HepG2 (cell line): Measurements from ENCODE around the gene KDM5A. TPM values are rescaled to one million over a fixed set of nuclear protein-coding genes. Genes with fewer than 3 reads are reported as not detected.

Experiments
- ATAC-seq: fragments of 200-7000 bp; cut with Tn5 transposase; 3 replicates; pipeline ENCODE4 v1.9.1; 2020; ENCODE audit warnings: mild to moderate bottlenecking, moderate library complexity
- BruUV-seq: library from RNA; stranded (reverse); fragments of 400-500 nt; replicated peaks from 2 replicates; lab custom pipeline; 2021; lab: Mats Ljungman, UMichigan
- CTCF ChIA-PET: fragments of 300-600 bp; formaldehyde crosslinking; extraction: SDS; loops from one replicate; lab custom pipeline; 2021; ENCODE audit warnings: low total read pairs, inconsistent platforms, low intra/inter-chr PET ratio; lab: Yijun Ruan, JAX
- POLR2A ChIA-PET: fragments of 350-600 bp; sonication (Branson Sonifier 250); formaldehyde crosslinking; loops from one replicate; lab custom pipeline; 2020; ENCODE audit warnings: antibody characterized with exemption, inconsistent platforms; lab: Yijun Ruan, JAX
- DNase-seq: peaks from one replicate; pipeline ENCODE4 v3.0.0-alpha.2; 2015; ENCODE audit warnings: low spot score
- FAIRE-seq: peaks from 3 replicates; lab custom pipeline; 2011; peaks lifted over from hg19 to GRCh38; lab: Jason Lieb, UNC
- H2AFZ ChIP-seq: one replicate; pipeline ENCODE4 v1.6.1; 2011; ENCODE audit warnings: low read length, inconsistent platforms
- H3K27ac ChIP-seq: fragments of 300-600 bp; 3 replicates; pipeline ENCODE4 v1.8.0; 2011; ENCODE audit warnings: mixed run types, mild to moderate bottlenecking, mixed read lengths, low read length, inconsistent platforms; ENCODE audit not compliant: insufficient read depth; ENCODE audit errors: extremely low read length
- H3K27me3 ChIP-seq, 2 experiments: fragments of 200-600 bp in 1 of 2; 2 replicates in 1 of 2; 3 replicates in 1 of 2; pipeline versions ENCODE4 v1.6.0 to v1.8.0; 2011; ENCODE audit warnings: low read length in 2 of 2, mild to moderate bottlenecking in 2 of 2, moderate library complexity in 2 of 2, inconsistent platforms in 1 of 2; ENCODE audit not compliant: insufficient read depth in 2 of 2, control insufficient read depth in 1 of 2
- H3K36me3 ChIP-seq, 2 experiments: fragments of 200-600 bp in 1 of 2; replicated peaks in 1 of 2; 2 replicates in 1 of 2; 3 replicates in 1 of 2; pipeline versions ENCODE4 v1.5.1 to v1.8.0; 2011; ENCODE audit warnings: low read length in 2 of 2, inconsistent platforms in 1 of 2; ENCODE audit not compliant: insufficient read depth in 2 of 2, control insufficient read depth in 1 of 2
- H3K4me1 ChIP-seq: 2 replicates; pipeline ENCODE4 v1.5.1; 2012; ENCODE audit warnings: low read length, inconsistent platforms; ENCODE audit not compliant: insufficient read depth
- H3K4me2 ChIP-seq: 2 replicates; pipeline ENCODE4 v1.6.0; 2011; ENCODE audit warnings: low read depth, low read length, inconsistent platforms
- H3K4me3 ChIP-seq, 3 experiments: fragments of 200-600 bp in 1 of 3; sonication (generic), shearing (Covaris generic) in 1 of 3; replicated peaks in 1 of 3; 2 replicates each; pipeline ENCODE4 v1.5.1; 2011 to 2016; ENCODE audit warnings: low read length in 3 of 3, inconsistent platforms in 2 of 3, low read depth in 2 of 3, mild to moderate bottlenecking in 2 of 3, control low read depth in 1 of 3, mixed read lengths in 1 of 3; ENCODE audit not compliant: insufficient read depth in 1 of 3
- H3K79me2 ChIP-seq: one replicate; pipeline ENCODE4 v1.6.1; 2011; ENCODE audit warnings: low read length, inconsistent platforms; ENCODE audit not compliant: insufficient read depth
- H3K9ac ChIP-seq: 2 replicates; pipeline ENCODE4 v1.6.0; 2011; ENCODE audit warnings: mild to moderate bottlenecking, low read depth, low read length, inconsistent platforms; ENCODE audit not compliant: insufficient read depth
- H3K9me3 ChIP-seq: 2 replicates; pipeline ENCODE4 v1.5.1; 2012; ENCODE audit warnings: mild to moderate bottlenecking, low read length
- H4K20me1 ChIP-seq: 2 replicates; pipeline ENCODE4 v1.6.0; 2011; ENCODE audit warnings: inconsistent platforms, mild to moderate bottlenecking, low read length, moderate library complexity; ENCODE audit not compliant: insufficient read depth
- BCLAF1 ChIP-seq: fragments of 450-650 bp; IDR thresholded peaks from 2 replicates; pipeline ENCODE4 v1.6.1; 2017; ENCODE audit warnings: mild to moderate bottlenecking
- CHD2 ChIP-seq: IDR thresholded peaks from 2 replicates; pipeline ENCODE4 v1.6.1; 2011; ENCODE audit warnings: low read depth, low read length, improper control_type of control experiment
- CTCF ChIP-seq: sonication (generic); formaldehyde crosslinking; IDR thresholded peaks from 2 replicates; pipeline ENCODE4 v1.5.0; 2020; ENCODE audit warnings: mild to moderate bottlenecking, missing genetic modification reagents, moderate library complexity
- EED ChIP-seq: sonication (generic); formaldehyde crosslinking; IDR thresholded peaks from 2 replicates; pipeline ENCODE4 v1.5.0; 2020; ENCODE audit warnings: mild to moderate bottlenecking, missing genetic modification reagents
- JUND ChIP-seq: sonication (generic); formaldehyde crosslinking; IDR thresholded peaks from 2 replicates; pipeline ENCODE4 v1.8.0; 2022; ENCODE audit warnings: mild to moderate bottlenecking, missing genetic modification reagents
- NR2F1 ChIP-seq, 2 experiments: fragments of 450-650 bp in 1 of 2; formaldehyde crosslinking in 1 of 2; IDR thresholded peaks; 2 replicates each; pipeline versions ENCODE4 v1.5.0 to v1.6.1; 2016 to 2020; ENCODE audit warnings: mild to moderate bottlenecking in 1 of 2, missing compliant biosample characterization in 1 of 2, missing genetic modification reagents in 1 of 2, moderate library complexity in 1 of 2
- RFXANK ChIP-seq: IDR thresholded peaks from 2 replicates; pipeline ENCODE4 v1.6.1; 2016
- ZNF17 ChIP-seq: sonication (generic); formaldehyde crosslinking; IDR thresholded peaks from 2 replicates; pipeline ENCODE4 v1.5.0; 2020; ENCODE audit warnings: mild to moderate bottlenecking, missing genetic modification reagents
- ZSCAN12 ChIP-seq: sonication (generic); formaldehyde crosslinking; IDR thresholded peaks from 2 replicates; pipeline ENCODE4 v1.9.0; 2021; ENCODE audit warnings: mild to moderate bottlenecking, missing genetic modification reagents
- ZSCAN21 ChIP-seq: sonication (generic); formaldehyde crosslinking; IDR thresholded peaks from 2 replicates; pipeline ENCODE4 v1.8.0; 2022; ENCODE audit warnings: mild to moderate bottlenecking, missing genetic modification reagents, moderate library complexity, borderline replicate concordance
- WGBS: methylation state at CpG from one replicate; pipeline ENCODE4 v1.1.6; 2017; ENCODE audit warnings: low lambda C conversion rate; 5-methylcytosine and 5-hydroxymethylcytosine counted together
- in situ Hi-C: cut with HindIII; loops from 2 replicates; pipeline ENCODE4 v1.10.0; 2017; ENCODE audit warnings: low pct_unique_long_range_greater_than_20kb; ENCODE audit not compliant: extremely low pct_ligation_motif_present
- intact Hi-C: fragments of 100-400 bp; cut with micrococcal nuclease; formaldehyde crosslinking; loops from one replicate; pipeline ENCODE4 v1.10.0; 2022; ENCODE audit not compliant: unreplicated experiment
- polyA plus RNA-seq, 8 experiments: library from polyadenylated mRNA; depleted of rRNA in 3 of 8; stranded (reverse) in 7 of 8; unstranded in 1 of 8; fragments of >200 nt; fragmentation: Illumina TruSeq in 4 of 8; extraction: Trizol in 4 of 8; gene quantifications; 2 replicates each; pipeline versions ENCODE4 v1.2.1 to v1.2.3, GENCODE V29; 2011 to 2016; ENCODE audit warnings: low read depth in 4 of 8, missing spikeins in 1 of 8, mixed read lengths in 1 of 8; ENCODE audit not compliant: insufficient read depth in 1 of 8
- total RNA-seq, 5 experiments: library from RNA; depleted of rRNA; stranded (reverse); fragments of >200 nt; fragmentation: Illumina TruSeq; extraction: Trizol; gene quantifications; 2 replicates each; pipeline ENCODE4 v1.2.3, GENCODE V29; 2016; ENCODE audit warnings: low read depth in 1 of 5
- TF ChIP-seq, protein P1 (sequence below): sonication (generic); formaldehyde crosslinking; IDR thresholded peaks from 2 replicates; pipeline ENCODE4 v1.4.0; 2020; ENCODE audit warnings: mild to moderate bottlenecking, missing genetic modification reagents

Gene KDM5A
- total and polyA plus RNA-seq, 2 of the 13 experiments (the other 11 are each of a cell fraction or from before 2014, with no cell fraction given) = 12.0 to 29.2 TPM

DNA sequence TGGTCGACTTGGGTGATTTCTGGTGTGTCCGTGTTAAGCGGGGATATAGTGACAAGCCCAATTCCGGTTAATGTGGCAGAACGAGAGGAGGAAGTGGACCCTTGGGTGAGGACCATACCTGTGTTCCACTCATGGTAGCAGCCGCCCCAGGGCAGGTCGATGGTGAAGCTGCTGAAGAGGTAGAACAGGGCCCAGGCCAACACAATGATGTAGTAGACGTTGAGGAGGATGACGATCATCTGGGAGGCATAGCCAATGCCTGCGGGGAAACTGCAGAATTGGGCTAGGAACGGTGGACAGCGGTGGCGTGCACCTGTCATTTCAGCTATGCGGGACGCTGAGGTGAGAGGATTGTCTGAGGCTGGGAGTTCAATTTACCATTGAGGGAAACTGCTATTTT lies 146.6 kb downstream of the KDM5A start (continued):
- no peak for TF ChIP-seq NR2F1 (CRISPR knock-in tag; IDR thresholded peaks at IDR 0.05)
- TF ChIP-seq ZSCAN12 (CRISPR knock-in tag) = no peak
- TF ChIP-seq, all 625 proteins: peak for 0

GRCh38 chr12:241266-241665 lies 147.9 kb downstream of the KDM5A start:
- no peak for ATAC-seq
- Histone ChIP-seq H2AFZ (no peak overlapping the region), H3K4me3 (no peak overlapping the region), H3K4me1 (peaks cover 24% of the 10 kb centered on the region), H3K9ac (no peak overlapping the region), H3K27me3 (no peaks in the 10 kb centered on the region), H3K36me3 (no peaks in the 10 kb centered on the region), H4K20me1 (no peaks in the 10 kb centered on the region), H3K9me3 (no peaks in the 10 kb centered on the region), H3K79me2 (no peaks in the 10 kb centered on the region), H3K27ac (no peak overlapping the region), H3K4me2 (no peak overlapping the region)
- 94% methylated on average over 9 of the region's 9 CpGs for WGBS
- CTCF ChIA-PET = no interaction called here
- intact Hi-C loops = no loop called here
- TF ChIP-seq ZSCAN21 (CRISPR knock-in tag) (no peak), EED (no peak)
- in situ Hi-C loops = no loop called here
- no peak for FAIRE-seq
- no peak for DNase-seq
- POLR2A ChIA-PET = no interaction called here
- no TSS peak for BruUV-seq

DNA sequence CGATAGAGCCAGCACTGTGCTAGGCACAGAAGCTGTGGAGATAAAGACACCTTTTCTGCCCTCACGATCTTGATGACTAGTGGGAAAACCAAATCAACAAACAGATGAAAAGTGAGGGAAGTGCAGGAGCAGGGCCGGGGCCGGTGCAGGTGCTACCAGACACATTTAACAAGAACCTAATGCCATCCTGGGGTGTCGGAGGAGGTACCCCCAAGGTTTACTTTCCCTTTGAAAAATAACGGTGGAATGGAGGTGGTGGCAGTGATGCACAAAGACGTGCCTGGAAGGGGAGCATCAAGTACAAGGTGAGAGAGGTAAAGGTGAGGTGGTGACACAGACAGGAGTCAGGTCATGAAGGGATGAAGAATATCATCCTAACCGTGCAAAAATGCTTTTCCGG lies 148.6 kb downstream of the KDM5A start:
- H4K20me1 ChIP-seq = no peaks in the 10 kb centered on the region
- H3K4me2 ChIP-seq = no peak overlapping the region
- H3K79me2 ChIP-seq = no peaks in the 10 kb centered on the region
- ChIA-PET CTCF (no interaction called here), POLR2A (no interaction called here)
- peaks cover 27% of the 10 kb centered on the region for H3K4me1 ChIP-seq
- TSS peak; percentile 34 for BruUV-seq
- H2AFZ ChIP-seq = no peak overlapping the region
- H3K4me3 ChIP-seq = no peak overlapping the region
- FAIRE-seq (no peak), ATAC-seq (no peak), DNase-seq (no peak)
- no peaks in the 10 kb centered on the region for H3K27me3 ChIP-seq
- 90% methylated on average over 9 of the region's 9 CpGs for WGBS
- H3K9ac ChIP-seq = no peak overlapping the region
- in situ Hi-C loops (no loop called here), intact Hi-C loops (no loop called here)
- no peak overlapping the region for H3K27ac ChIP-seq
- H3K9me3 ChIP-seq = no peaks in the 10 kb centered on the region
- no peaks in the 10 kb centered on the region for H3K36me3 ChIP-seq
- TF ChIP-seq ZNF17 (CRISPR knock-in tag) = no peak
- no peak for TF ChIP-seq RFXANK (CRISPR knock-in tag)
- TF ChIP-seq CHD2 = no peak
- TF ChIP-seq JUND (CRISPR knock-in tag) = no peak
- no peak for TF ChIP-seq CTCF (CRISPR knock-in tag)
- TF ChIP-seq, protein P1, sequence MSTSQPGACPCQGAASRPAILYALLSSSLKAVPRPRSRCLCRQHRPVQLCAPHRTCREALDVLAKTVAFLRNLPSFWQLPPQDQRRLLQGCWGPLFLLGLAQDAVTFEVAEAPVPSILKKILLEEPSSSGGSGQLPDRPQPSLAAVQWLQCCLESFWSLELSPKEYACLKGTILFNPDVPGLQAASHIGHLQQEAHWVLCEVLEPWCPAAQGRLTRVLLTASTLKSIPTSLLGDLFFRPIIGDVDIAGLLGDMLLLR = no peak
- no peak for TF ChIP-seq BCLAF1
